A172 (cell line): ENCODE results near the gene PLXNA1. TPM values are rescaled to one million over a fixed set of nuclear protein-coding genes. Genes with fewer than 3 reads are reported as not detected.
A peak's percentile ranks its signal among the peaks of the same experiment; 100 is the strongest.

Experiments
- DNase-seq: peaks from one replicate; pipeline ENCODE4 v3.0.0-alpha.2; 2015; ENCODE audit warnings: low spot score
- total RNA-seq: library from RNA; depleted of rRNA; stranded (reverse); fragments of >200 nt; shearing (Covaris generic); gene quantifications from 2 replicates; pipeline ENCODE4 v1.2.3, GENCODE V29; 2014; rRNA removed

Gene PLXNA1
- 51.3 and 55.1 TPM in 2 replicates for total RNA-seq

- DNase-seq: peak; percentile 66
Observed at GRCh38 chr3:126982471-126983175, at the start of gene PLXNA1. Gene PLXNA1, plus strand, starts transcription at chr3:126983115. Its CDS starts 5,479 bp downstream, at chr3:126988594.

DNA sequence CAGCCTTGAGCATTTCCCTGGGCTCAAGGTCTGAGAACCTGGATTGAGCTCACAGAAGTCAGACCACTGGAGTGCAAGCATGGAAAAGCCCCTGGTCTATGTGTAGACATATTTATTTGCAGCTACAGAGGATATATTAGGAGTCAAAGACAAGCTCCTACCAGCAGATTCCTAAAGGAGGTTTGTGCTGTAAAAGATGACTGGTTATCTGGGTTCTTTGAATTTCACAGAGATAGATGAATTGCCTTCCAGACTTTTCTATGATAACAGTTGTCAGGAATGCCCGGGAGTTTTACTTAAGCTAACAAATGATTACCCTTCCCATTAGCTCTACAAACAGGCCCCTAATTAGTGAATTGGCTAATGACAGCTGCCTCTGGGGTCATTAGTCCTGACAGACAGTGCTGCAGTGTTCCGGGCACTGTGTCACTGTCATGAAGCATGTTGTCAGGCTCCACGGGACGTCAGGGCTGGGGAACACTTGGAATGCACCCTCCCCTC, 48.8 kb upstream of the PLXNA1 start:
- no peak for DNase-seq

DNA sequence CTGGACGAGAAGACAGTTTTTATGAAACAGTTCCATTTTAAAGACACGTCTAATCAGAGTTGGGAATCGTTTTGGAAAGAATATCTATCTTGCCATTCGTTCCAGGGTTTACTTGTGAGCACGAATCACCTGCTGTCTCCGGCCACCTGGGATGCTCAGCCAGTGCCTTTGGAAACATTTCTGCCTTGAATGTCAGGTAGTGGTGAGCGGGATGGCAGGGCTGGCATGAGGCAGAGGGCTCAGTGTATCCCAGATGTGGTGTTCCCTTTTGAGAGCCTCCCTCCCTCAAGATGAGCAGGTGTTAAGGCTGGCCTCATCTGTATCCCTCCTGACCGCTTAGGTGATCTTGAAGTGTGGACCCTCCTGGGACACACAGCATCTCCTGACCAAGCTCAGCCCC, 47.9 kb upstream of the PLXNA1 start:
- DNase-seq: no peak

GRCh38 chr3:126935756-126936509, 47.0 kb upstream of the PLXNA1 start:
- DNase-seq: no peak

GRCh38 chr3:126936853-126937425, 46.0 kb upstream of the PLXNA1 start:
- no peak for DNase-seq

DNA sequence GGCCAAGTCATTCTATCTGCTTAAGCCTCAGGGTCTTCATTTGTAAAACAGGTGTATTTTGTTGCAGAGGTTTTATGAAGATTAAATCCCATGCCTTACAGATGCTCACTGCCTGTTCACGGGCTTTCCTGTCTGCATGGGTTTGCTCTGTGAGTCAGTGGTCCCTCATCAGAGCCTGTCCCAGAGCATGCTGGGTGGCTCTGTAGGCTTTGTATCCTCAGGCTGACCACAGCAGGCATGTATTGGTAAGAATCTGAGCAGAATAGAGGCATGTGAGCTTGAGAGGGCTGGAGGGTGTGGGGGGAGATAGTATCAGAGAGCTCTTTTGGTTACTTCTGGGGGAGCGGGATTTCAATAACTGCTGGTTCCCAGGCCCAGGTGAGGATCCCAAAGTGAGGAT, 45.4 kb upstream of the PLXNA1 start:
- no peak for DNase-seq

DNA sequence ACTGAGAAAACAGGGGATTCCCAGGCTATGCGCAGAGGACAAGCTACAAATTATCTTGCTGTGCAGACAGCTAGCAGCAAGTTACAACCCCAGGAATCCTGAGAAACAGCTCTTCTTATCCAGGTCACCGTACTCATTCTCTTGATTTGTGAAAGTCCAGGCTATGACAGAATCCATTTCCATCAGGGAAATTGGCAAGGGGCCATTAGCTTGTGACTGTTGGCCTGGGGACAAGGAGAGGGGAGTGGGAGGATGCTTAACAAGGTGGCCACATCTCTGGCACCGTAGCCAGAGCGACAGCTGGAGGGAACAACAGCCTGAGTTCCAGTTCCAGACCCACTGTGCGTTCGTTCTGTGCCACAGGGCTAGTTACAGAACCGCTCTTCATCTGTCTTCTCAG, 44.9 kb upstream of the PLXNA1 start:
- peak; percentile 69 for DNase-seq

DNA sequence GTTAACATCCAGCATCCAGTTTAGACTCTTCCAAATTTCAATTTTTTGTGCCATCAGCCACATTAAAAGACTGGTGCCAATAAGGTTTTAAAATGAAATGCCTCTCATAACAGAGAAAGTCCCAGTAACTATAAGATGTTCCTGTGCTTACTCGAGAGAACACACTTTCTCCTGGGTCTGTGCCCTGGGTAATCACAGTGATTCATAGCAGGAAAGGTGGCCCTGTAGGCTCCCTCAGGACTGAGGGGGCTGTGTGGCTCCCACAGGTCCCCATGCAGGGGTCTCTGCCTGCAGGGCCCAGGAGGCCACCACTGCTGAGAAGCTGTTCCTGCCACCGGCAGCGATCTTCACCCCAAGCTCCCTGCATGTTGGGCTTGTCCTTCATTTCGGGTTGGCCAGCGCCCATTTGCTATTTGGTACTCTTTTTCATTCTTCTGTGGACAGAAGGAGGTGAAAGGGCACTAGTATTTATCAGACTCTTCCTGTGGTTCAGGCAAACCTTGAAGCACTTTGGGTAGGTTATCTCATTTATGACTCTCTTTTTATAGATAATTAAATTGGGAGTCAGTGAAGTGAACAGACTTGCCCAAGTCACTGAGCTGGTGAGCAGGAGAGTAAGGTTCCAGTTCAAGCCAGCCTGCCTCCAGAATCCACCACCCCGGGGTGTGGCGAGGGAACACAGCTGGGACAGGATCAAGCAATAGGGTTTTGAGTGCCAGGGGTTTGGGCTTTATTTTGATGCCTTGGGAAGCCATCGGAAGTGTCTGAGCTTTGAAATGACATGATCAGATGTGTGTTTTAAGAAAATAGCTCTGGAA, 44.2 kb upstream of the PLXNA1 start:
- DNase-seq: no peak

GRCh38 chr3:126939338-126939718, 43.6 kb upstream of the PLXNA1 start:
- no peak for DNase-seq

- DNase-seq: no peak
Observed at GRCh38 chr3:126939733-126940132, 43.2 kb upstream of the PLXNA1 start.

- DNase-seq: no peak
Observed at GRCh38 chr3:126941721-126942270, 41.1 kb upstream of the PLXNA1 start.

DNA sequence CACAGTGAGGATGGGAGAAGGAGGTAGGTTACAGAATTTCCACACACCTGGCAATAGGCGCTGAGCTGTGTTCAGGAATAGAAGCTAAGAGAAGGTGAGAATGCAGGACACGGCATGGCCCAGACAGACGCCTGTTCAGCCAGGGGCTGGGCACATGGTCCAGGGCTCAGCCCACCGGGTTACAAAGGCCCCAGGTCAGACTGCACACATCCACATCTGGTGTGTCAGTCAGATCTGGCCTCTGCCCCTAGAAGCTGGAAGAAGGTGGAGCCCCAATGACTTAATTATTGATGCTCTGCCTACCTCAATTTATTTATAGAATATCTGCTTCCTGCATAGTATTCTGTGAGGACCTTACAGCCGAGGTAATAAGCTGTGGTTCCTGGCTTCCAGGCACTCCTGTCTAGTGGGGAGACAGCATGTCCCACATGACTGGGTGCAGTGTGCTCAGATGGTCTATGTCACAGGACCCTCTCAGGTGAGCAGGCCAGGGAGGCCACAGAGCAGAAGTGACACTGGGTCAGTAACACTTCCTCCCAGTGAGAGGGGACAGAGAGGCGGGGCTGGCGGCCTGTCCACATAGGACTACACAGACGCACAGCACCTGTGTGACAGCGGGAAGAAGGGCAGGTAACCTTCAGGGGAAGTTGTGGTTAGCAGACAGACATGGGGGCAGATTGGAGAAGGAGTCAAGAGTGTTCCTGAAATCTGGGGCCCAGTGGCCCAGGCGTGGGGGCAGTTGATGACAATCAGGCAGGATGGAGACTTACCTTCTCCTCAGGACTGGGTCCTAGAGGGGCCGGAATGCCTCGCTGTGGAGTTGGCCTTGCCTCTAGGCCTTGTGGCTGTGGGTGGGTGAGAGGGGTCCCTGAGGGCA, 38.6 kb upstream of the PLXNA1 start:
- DNase-seq: no peak

DNA sequence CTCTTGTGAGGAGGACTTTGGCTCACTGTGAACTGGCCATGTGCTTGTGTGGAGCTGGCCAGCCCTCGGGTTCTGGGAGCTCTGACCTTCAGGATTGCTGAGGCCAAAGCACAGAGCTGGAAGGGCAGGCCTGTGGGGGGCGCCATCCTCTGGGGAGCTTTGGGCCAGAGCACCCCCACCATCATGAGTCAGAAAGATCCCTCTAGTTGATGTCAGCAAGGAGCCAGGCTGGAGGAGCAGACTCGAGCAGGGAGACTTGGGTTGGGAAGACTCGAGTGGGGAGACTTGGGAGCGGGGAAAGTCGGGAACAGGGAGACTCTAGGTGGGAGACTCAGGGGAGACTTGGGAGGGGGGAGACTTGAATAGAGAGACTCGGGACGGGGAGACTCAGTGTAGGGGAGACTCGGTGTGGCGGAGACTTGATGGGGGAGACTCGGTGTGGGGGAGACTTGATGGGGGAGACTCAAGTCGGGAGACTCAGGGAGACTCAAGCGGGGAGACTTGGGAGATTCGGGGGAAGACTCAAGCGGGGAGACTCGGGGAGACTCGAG, 37.7 kb upstream of the PLXNA1 start:
- no peak for DNase-seq

DNA sequence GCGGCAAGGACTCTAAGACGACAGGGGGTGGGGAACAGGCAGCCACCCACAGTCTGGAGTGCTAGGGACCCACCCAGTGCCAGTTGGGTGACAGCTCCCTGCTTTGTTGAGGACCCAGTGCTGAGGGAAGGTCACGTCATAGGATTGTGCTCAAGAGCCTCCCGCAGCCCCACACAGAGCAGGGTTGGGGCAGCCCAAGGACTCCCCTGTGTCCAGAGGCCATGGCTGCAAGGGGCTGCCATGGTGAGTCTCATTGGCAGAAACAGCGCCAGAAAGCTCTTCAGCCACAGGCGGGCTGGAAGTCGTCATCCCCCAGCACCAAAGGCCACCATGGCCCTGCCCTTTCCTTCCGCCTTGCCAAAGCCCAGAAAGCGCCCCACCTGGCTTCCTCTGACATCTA, 37.0 kb upstream of the PLXNA1 start:
- no peak for DNase-seq

GRCh38 chr3:126946405-126946804, 36.5 kb upstream of the PLXNA1 start:
- DNase-seq: no peak

GRCh38 chr3:126947429-126947828, 35.5 kb upstream of the PLXNA1 start:
- no peak for DNase-seq

DNA sequence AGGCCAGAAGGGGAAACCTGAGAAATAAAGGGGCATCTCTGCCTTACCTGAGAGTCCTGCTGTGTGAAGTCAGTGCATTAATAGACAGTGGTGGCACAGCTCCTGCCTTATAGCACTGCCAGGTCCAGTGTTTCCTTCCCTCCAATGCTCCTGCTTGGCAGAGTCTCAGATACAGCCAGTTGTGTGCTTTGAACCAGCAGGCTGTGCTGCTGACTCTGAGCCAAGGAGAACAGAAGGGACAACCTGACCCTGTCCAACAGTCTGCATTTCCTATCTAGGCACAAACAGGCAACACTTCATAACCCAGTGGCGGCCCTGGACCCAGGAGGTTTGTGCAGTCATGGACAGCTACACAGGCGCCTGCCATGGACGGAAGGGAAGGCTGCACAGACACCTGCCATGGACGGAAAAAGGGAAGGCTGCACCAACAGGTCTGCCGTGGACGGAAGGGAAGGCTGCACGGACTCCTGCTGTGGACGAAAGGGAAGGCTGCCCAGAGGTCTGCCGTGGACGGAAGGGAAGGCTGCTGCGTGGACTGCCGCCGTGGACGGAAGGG, 33.9 kb upstream of the PLXNA1 start:
- DNase-seq: no peak

DNA sequence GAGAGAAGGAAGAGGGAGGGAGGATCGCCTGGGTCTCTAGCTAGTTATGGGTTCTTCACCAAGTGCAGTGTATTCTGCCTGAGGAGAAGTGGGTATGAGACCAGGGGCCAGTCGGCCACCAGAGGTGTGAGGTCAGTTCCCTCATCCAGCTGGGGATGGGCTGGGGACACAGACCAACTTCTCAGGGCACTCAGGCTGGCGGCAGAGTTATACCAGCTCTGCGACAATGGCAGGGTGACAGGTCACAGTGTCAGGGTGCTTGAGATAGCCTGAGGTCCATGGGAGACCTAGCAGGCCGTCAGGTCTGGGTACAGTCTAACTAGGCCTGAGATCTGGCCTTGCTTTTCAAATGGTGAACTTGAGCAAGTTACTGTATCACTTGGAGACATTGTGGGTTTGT, 31.4 kb upstream of the PLXNA1 start:
- DNase-seq: no peak

GRCh38 chr3:126952261-126952982, 30.5 kb upstream of the PLXNA1 start:
- no peak for DNase-seq
